OCI-LY3 (cell line): ENCODE data around the gene POC1B.

Experiments
- H2AFZ ChIP-seq: fragments of 200-600, 300-600 bp; shearing (Covaris generic); 2 replicates; pipeline ENCODE4 v1.6.0; 2014; ENCODE audit warnings: antibody characterized with exemption, low read depth, low read length
- H3K27ac ChIP-seq: fragments of 200-600, 300-600 bp; sonication (generic); 2 replicates; pipeline ENCODE4 v1.5.1; 2014; ENCODE audit warnings: mild to moderate bottlenecking, low read length, moderate library complexity, mixed read lengths
- H3K27me3 ChIP-seq: fragments of 200-600, 300-600 bp; sonication (generic); 2 replicates; pipeline ENCODE4 v1.6.1; 2014; ENCODE audit warnings: low read depth, low read length, mixed read lengths
- H3K36me3 ChIP-seq: fragments of 200-600, 300-600 bp; sonication (generic); replicated peaks from 2 replicates; pipeline ENCODE3; 2014; ENCODE audit warnings: low read depth, low read length, mixed read lengths
- H3K4me1 ChIP-seq: fragments of 300-600, 200-600 bp; sonication (generic); 2 replicates; pipeline ENCODE4 v1.6.1; 2014; ENCODE audit warnings: low read length, mixed read lengths
- H3K4me2 ChIP-seq: fragments of 200-600, 300-600 bp; sonication (generic); 2 replicates; pipeline ENCODE4 v1.6.1; 2014; ENCODE audit warnings: low read length, mixed read lengths
- H3K4me3 ChIP-seq: fragments of 300-600, 200-600 bp; sonication (generic); 2 replicates; pipeline ENCODE4 v1.5.1; 2014; ENCODE audit warnings: antibody characterized with exemption, mild to moderate bottlenecking, low read length, moderate library complexity
- H3K79me2 ChIP-seq: fragments of 300-600, 200-600 bp; shearing (Covaris generic); 2 replicates; pipeline ENCODE4 v1.6.1; 2014; ENCODE audit warnings: mild to moderate bottlenecking, low read length, mixed read lengths
- H3K9ac ChIP-seq: fragments of 300-600, 200-600 bp; shearing (Covaris generic); 2 replicates; pipeline ENCODE4 v1.6.0; 2014; ENCODE audit warnings: mild to moderate bottlenecking, low read length, moderate library complexity
- H3K9me3 ChIP-seq: fragments of 200-600, 300-600 bp; shearing (Covaris generic); 2 replicates; pipeline ENCODE4 v1.6.1; 2014; ENCODE audit warnings: low read length, mixed read lengths; ENCODE audit not compliant: insufficient read depth
- H4K20me1 ChIP-seq: fragments of 200-600, 300-600 bp; sonication (generic); 2 replicates; pipeline ENCODE4 v1.6.1; 2016; ENCODE audit warnings: low read length, mixed read lengths; ENCODE audit not compliant: insufficient read depth
- CTCF ChIP-seq: fragments of 200-600, 300-600 bp; sonication (generic); IDR thresholded peaks from 2 replicates; pipeline ENCODE4 v1.5.1; 2014; ENCODE audit warnings: antibody characterized with exemption, low read length, low read depth
- EZH2phosphoT487 ChIP-seq: fragments of 200-600 bp; shearing (Covaris generic); IDR thresholded peaks from 2 replicates; pipeline ENCODE4 v1.6.1; 2018; ENCODE audit warnings: antibody characterized with exemption, mixed run types, low read depth

The POC1B gene

GRCh38 chr12:89525824-89526770, at the start of gene POC1B:
Gene POC1B, minus strand, starts transcription at chr12:89526047. Its CDS starts 152 bp downstream, at chr12:89525895.
- Histone ChIP-seq H3K4me3 (peak within 1 kb of the TSS; percentile 94), H3K9me3 (no peaks in the 10 kb centered on the region), H3K79me2 (peaks cover 31% of the 10 kb centered on the region), H3K9ac (peak within 1 kb of the TSS; percentile 89), H3K27me3 (no peaks in the 10 kb centered on the region), H4K20me1 (no peaks in the 10 kb centered on the region), H2AFZ (peak within 1 kb of the TSS; percentile 100), H3K27ac (peak within 1 kb of the TSS; percentile 79), H3K36me3 (peaks cover 9% of the 10 kb centered on the region), H3K4me1 (peaks cover 20% of the 10 kb centered on the region), H3K4me2 (peak within 1 kb of the TSS; percentile 89)
- no peak for TF ChIP-seq CTCF
- TF ChIP-seq EZH2phosphoT487, result no peak

- Histone ChIP-seq H3K4me2 (no peak overlapping the region), H3K4me1 (peaks cover 25% of the 10 kb centered on the region), H4K20me1 (no peaks in the 10 kb centered on the region), H3K9ac (no peak overlapping the region), H2AFZ (no peak overlapping the region), H3K79me2 (no peaks in the 10 kb centered on the region), H3K9me3 (no peaks in the 10 kb centered on the region), H3K4me3 (no peak overlapping the region), H3K36me3 (no peaks in the 10 kb centered on the region), H3K27me3 (no peaks in the 10 kb centered on the region), H3K27ac (no peak overlapping the region)
- TF ChIP-seq CTCF (no peak), EZH2phosphoT487 (no peak)
Measured at GRCh38 chr12:89575374-89575773, 49.5 kb upstream of the POC1B start.

- Histone ChIP-seq H3K9ac (no peak overlapping the region), H3K4me3 (no peak overlapping the region), H3K9me3 (no peaks in the 10 kb centered on the region), H4K20me1 (no peaks in the 10 kb centered on the region), H3K79me2 (no peaks in the 10 kb centered on the region), H3K4me1 (peaks cover 25% of the 10 kb centered on the region), H3K27me3 (no peaks in the 10 kb centered on the region), H3K36me3 (no peaks in the 10 kb centered on the region), H3K27ac (no peak overlapping the region), H2AFZ (no peak overlapping the region), H3K4me2 (no peak overlapping the region)
- TF ChIP-seq EZH2phosphoT487, result no peak
- TF ChIP-seq CTCF, result no peak
Measured at GRCh38 chr12:89574736-89575208, 48.9 kb upstream of the POC1B start.

GRCh38 chr12:89573051-89573810, 47.4 kb upstream of the POC1B start:
- H3K27ac ChIP-seq, result no peak overlapping the region
- H3K9me3 ChIP-seq, result no peaks in the 10 kb centered on the region
- no peak overlapping the region for H3K4me3 ChIP-seq
- no peak overlapping the region for H3K4me2 ChIP-seq
- no peak overlapping the region for H3K9ac ChIP-seq
- no peak for TF ChIP-seq CTCF
- TF ChIP-seq EZH2phosphoT487, result no peak
- H4K20me1 ChIP-seq, result no peaks in the 10 kb centered on the region
- no peaks in the 10 kb centered on the region for H3K27me3 ChIP-seq
- no peaks in the 10 kb centered on the region for H3K36me3 ChIP-seq
- H3K4me1 ChIP-seq, result peaks cover 25% of the 10 kb centered on the region
- no peak overlapping the region for H2AFZ ChIP-seq
- H3K79me2 ChIP-seq, result no peaks in the 10 kb centered on the region
